Pericardium fibroblast (primary cell): ENCODE results near the gene NPIPA8. TPM values are rescaled to one million over a fixed set of nuclear protein-coding genes. Genes with fewer than 3 reads are reported as not detected.

Experiments
- total RNA-seq: library from RNA; depleted of rRNA; stranded (reverse); fragments of >200 nt; gene quantifications from 2 replicates; pipeline ENCODE4 v1.2.3, GENCODE V29; 2015

The NPIPA8 gene
- total RNA-seq = 1.5 and 28.9 TPM in 2 replicates

GRCh38 chr16:18336636-18337035 is at the start of gene NPIPA8:
NPIPA8 (minus strand) TSS chr16:18336736; CDS start chr16:18332662, 4,074 bp downstream.

Other genes starting within 250 kb of the NPIPA8 start
- gene NOMO2, start 225.4 kb upstream of the NPIPA8 start, total RNA-seq = 48.3 and 77.7 TPM in 2 replicates